ENCODE results near the gene CERS6.

DNA sequence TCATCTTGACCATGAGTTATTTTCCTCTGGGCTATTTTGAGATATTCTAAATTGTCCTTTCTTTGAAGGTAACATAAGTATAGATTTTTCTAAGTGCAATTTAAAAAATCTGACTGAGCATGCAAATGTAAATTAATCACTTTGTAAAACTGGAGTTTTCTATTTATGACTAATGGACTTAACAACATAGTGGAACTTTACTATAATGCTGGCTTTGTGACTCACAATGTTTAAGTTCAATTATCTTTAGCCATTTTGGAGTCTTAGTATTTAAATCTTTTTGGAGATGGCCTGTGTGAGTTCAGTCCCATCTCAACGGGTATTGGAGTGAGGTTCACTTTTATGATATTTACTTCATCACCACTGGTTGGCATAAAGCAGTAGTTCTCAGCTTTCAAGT, 311.2 kb downstream of the CERS6 start:
- TF ChIP-seq, protein P1, sequence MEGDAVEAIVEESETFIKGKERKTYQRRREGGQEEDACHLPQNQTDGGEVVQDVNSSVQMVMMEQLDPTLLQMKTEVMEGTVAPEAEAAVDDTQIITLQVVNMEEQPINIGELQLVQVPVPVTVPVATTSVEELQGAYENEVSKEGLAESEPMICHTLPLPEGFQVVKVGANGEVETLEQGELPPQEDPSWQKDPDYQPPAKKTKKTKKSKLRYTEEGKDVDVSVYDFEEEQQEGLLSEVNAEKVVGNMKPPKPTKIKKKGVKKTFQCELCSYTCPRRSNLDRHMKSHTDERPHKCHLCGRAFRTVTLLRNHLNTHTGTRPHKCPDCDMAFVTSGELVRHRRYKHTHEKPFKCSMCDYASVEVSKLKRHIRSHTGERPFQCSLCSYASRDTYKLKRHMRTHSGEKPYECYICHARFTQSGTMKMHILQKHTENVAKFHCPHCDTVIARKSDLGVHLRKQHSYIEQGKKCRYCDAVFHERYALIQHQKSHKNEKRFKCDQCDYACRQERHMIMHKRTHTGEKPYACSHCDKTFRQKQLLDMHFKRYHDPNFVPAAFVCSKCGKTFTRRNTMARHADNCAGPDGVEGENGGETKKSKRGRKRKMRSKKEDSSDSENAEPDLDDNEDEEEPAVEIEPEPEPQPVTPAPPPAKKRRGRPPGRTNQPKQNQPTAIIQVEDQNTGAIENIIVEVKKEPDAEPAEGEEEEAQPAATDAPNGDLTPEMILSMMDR (IDR thresholded peaks at IDR 0.05), result no peak
- no peak for TF ChIP-seq POLR2A (IDR thresholded peaks at IDR 0.05)

All from esophagus squamous epithelium (tissue), 4 donors.